IMR-90 (cell line): ENCODE results near the gene MID2. TPM values are rescaled to one million over a fixed set of nuclear protein-coding genes. Genes with fewer than 3 reads are reported as not detected.
A peak's percentile ranks its signal among the peaks of the same experiment; 100 is the strongest.

Source experiments
- ATAC-seq: fragments of 200-7000 bp; cut with Tn5 transposase; 2 replicates; pipeline ENCODE4 v1.9.1; 2020; ENCODE audit warnings: low read depth, mild to moderate bottlenecking, moderate library complexity
- BruUV-seq: library from RNA; stranded (reverse); fragments of 400-500 nt; replicated peaks from 2 replicates; lab custom pipeline; 2021; lab: Mats Ljungman, UMichigan
- CTCF ChIA-PET: fragments of 300-600 bp; formaldehyde crosslinking; extraction: SDS; loops from one replicate; lab custom pipeline; 2021; ENCODE audit warnings: antibody characterized with exemption; lab: Yijun Ruan, JAX
- POLR2A ChIA-PET: fragments of 300-600 bp; sonication (Branson Sonifier 250); formaldehyde crosslinking; loops from one replicate; lab custom pipeline; 2022; ENCODE audit warnings: antibody characterized with exemption; ENCODE audit not compliant: unreplicated experiment; lab: Charles Lee
- DNase-seq: peaks from one replicate; pipeline ENCODE4 v3.0.0; 2013
- H2AFZ ChIP-seq: replicated peaks from 2 replicates; pipeline ENCODE3; 2013; ENCODE audit warnings: low read length, mild to moderate bottlenecking; ENCODE audit not compliant: poor library complexity
- H2AK5ac ChIP-seq: 2 replicates; pipeline ENCODE4 v1.6.1; 2013; ENCODE audit warnings: low read depth, low read length, inconsistent platforms
- H2AK9ac ChIP-seq: replicated peaks from 2 replicates; pipeline ENCODE3; 2013; ENCODE audit warnings: mild to moderate bottlenecking, low read depth, low read length, moderate library complexity; ENCODE audit not compliant: poor library complexity
- H2BK120ac ChIP-seq: 2 replicates; pipeline ENCODE4 v1.6.1; 2013; ENCODE audit warnings: low read depth, low read length, inconsistent platforms
- H2BK15ac ChIP-seq: 3 replicates; pipeline ENCODE4 v1.6.1; 2013; ENCODE audit warnings: low read depth, low read length, inconsistent platforms
- H2BK20ac ChIP-seq: 2 replicates; pipeline ENCODE4 v1.6.1; 2013; ENCODE audit warnings: low read depth, mild to moderate bottlenecking, inconsistent platforms, low read length, moderate library complexity
- H2BK5ac ChIP-seq: 2 replicates; pipeline ENCODE4 v1.6.1; 2013; ENCODE audit warnings: mild to moderate bottlenecking, low read depth, low read length, inconsistent platforms; ENCODE audit not compliant: poor library complexity, severe bottlenecking
- H3K14ac ChIP-seq: replicated peaks from 2 replicates; pipeline ENCODE4 v1.6.1; 2013; ENCODE audit warnings: low read depth, low read length, inconsistent platforms
- H3K18ac ChIP-seq: 2 replicates; pipeline ENCODE4 v1.6.1; 2013; ENCODE audit warnings: low read depth, low read length, control low read depth
- H3K23ac ChIP-seq: 2 replicates; pipeline ENCODE4 v1.6.1; 2013; ENCODE audit warnings: low read depth, low read length, inconsistent platforms
- H3K27ac ChIP-seq: 2 replicates; pipeline ENCODE4 v1.5.1; 2013; ENCODE audit warnings: mild to moderate bottlenecking, control low read depth, low read length; ENCODE audit not compliant: insufficient read depth
- H3K27me3 ChIP-seq: 2 replicates; pipeline ENCODE4 v1.6.1; 2013; ENCODE audit warnings: low read length; ENCODE audit not compliant: control insufficient read depth, insufficient read depth
- H3K36me3 ChIP-seq: 2 replicates; pipeline ENCODE4 v1.6.1; 2013; ENCODE audit warnings: low read length, mixed read lengths; ENCODE audit not compliant: control insufficient read depth, insufficient read depth
- H3K4ac ChIP-seq: 2 replicates; pipeline ENCODE4 v1.6.1; 2013; ENCODE audit warnings: low read depth, low read length, inconsistent platforms
- H3K4me1 ChIP-seq: 2 replicates; pipeline ENCODE4 v1.6.1; 2013; ENCODE audit warnings: low read length, mixed read lengths; ENCODE audit not compliant: control insufficient read depth, insufficient read depth
- H3K4me2 ChIP-seq: 2 replicates; pipeline ENCODE4 v1.6.1; 2013; ENCODE audit warnings: low read depth, mild to moderate bottlenecking, control low read depth, low read length, moderate library complexity
- H3K4me3 ChIP-seq: 2 replicates; pipeline ENCODE4 v1.5.1; 2013; ENCODE audit warnings: low read depth, mild to moderate bottlenecking, control low read depth, low read length, moderate library complexity; ENCODE audit not compliant: insufficient read depth
- H3K56ac ChIP-seq: 2 replicates; pipeline ENCODE4 v1.6.1; 2013; ENCODE audit warnings: low read length, inconsistent platforms; ENCODE audit not compliant: insufficient read depth; ENCODE audit errors: extremely low read depth
- H3K79me1 ChIP-seq, 2 experiments: 2 replicates each; pipeline ENCODE4 v1.6.1; 2013; ENCODE audit warnings: low read length in 2 of 2, inconsistent platforms in 1 of 2, low read depth in 1 of 2
- H3K9ac ChIP-seq: 2 replicates; pipeline ENCODE4 v1.6.1; 2013; ENCODE audit warnings: low read depth, low read length, control low read depth
- H3K9me1 ChIP-seq: 2 replicates; pipeline ENCODE4 v1.6.1; 2013; ENCODE audit warnings: low read length, inconsistent platforms; ENCODE audit not compliant: insufficient read depth
- H3K9me3 ChIP-seq: 2 replicates; pipeline ENCODE4 v1.6.1; 2013; ENCODE audit warnings: low read length; ENCODE audit not compliant: control insufficient read depth, insufficient read depth
- H4K20me1 ChIP-seq: 2 replicates; pipeline ENCODE4 v1.6.1; 2013; ENCODE audit warnings: low read length, inconsistent platforms; ENCODE audit not compliant: insufficient read depth
- H4K5ac ChIP-seq: 2 replicates; pipeline ENCODE4 v1.6.1; 2013; ENCODE audit warnings: mild to moderate bottlenecking, low read depth, low read length, control low read depth
- H4K8ac ChIP-seq, 2 experiments: 2 replicates each; pipeline ENCODE4 v1.6.1; 2013; ENCODE audit warnings: low read depth in 2 of 2, low read length in 2 of 2, control low read depth in 1 of 2, inconsistent platforms in 1 of 2
- H4K91ac ChIP-seq: 2 replicates; pipeline ENCODE4 v1.6.1; 2013; ENCODE audit warnings: low read depth, low read length, inconsistent platforms; ENCODE audit not compliant: insufficient read depth
- CEBPB ChIP-seq: IDR thresholded peaks from 2 replicates; pipeline ENCODE4 v1.6.1; 2012; ENCODE audit warnings: low read depth, low read length, improper control_type of control experiment
- CTCF ChIP-seq: conservative IDR thresholded peaks from 2 replicates; pipeline ENCODE4 v1.5.1; 2012; ENCODE audit warnings: mild to moderate bottlenecking, low read depth, low read length, improper control_type of control experiment
- ELK1 ChIP-seq: fragments of 150-350 bp; IDR thresholded peaks from 2 replicates; pipeline ENCODE4 v1.6.1; 2016; ENCODE audit warnings: low read depth, mild to moderate bottlenecking, low read length, moderate library complexity, borderline replicate concordance
- NFE2L2 ChIP-seq: fragments of 150-350 bp; IDR thresholded peaks from 2 replicates; pipeline ENCODE4 v1.6.1; 2016; ENCODE audit warnings: low read depth, mild to moderate bottlenecking, low read length
- POLR2A ChIP-seq: IDR thresholded peaks from 2 replicates; pipeline ENCODE4 v1.6.1; 2012; ENCODE audit warnings: mild to moderate bottlenecking, low read depth, low read length
- WGBS, 2 experiments: methylation state at CpG; one replicate each; pipeline versions ENCODE4 v1.1.5 to v1.1.7; 2013; ENCODE audit warnings: missing lambda C conversion rate in 2 of 2; ENCODE audit not compliant: insufficient read length in 1 of 2; ENCODE audit errors: extremely low coverage in 2 of 2; 5-methylcytosine and 5-hydroxymethylcytosine counted together
- dilution Hi-C: fragments of 300-500 bp; cut with HindIII; formaldehyde crosslinking; loops from one replicate; pipeline ENCODE4 v1.14.3; 2018; ENCODE audit warnings: low sequenced_read_pairs; ENCODE audit not compliant: unreplicated experiment
- in situ Hi-C: fragments of 300-500 bp; cut with MboI; formaldehyde crosslinking; loops from 3 replicates; pipeline ENCODE4 v1.14.3; 2019; ENCODE audit warnings: low sequenced_read_pairs, inconsistent platforms, mixed read lengths
- intact Hi-C: fragments of 100-400 bp; cut with micrococcal nuclease; formaldehyde crosslinking; loops from 2 replicates; pipeline ENCODE4 v1.10.0; 2022
- polyA plus RNA-seq, 3 experiments: library from polyadenylated mRNA; depleted of rRNA; stranded (reverse); fragments of >200 nt; gene quantifications; 2 replicates each; pipeline ENCODE4 v1.2.3, GENCODE V29; 2012; ENCODE audit warnings: low replicate concordance in 1 of 3
- total RNA-seq: library from RNA; depleted of rRNA; stranded (reverse); fragments of >200 nt; gene quantifications from 2 replicates; pipeline ENCODE4 v1.2.3, GENCODE V29; 2012

The MID2 gene
- total and polyA plus RNA-seq, 2 of the 4 experiments (the other 2 are of a cell fraction), result 1.1 to 4.7 TPM

- intact Hi-C loops (no loop called here), dilution Hi-C loops (no loop called here), in situ Hi-C loops (no loop called here)
- no peaks in the 10 kb centered on the region for H4K20me1 ChIP-seq
- no peak overlapping the region for H3K56ac ChIP-seq
- WGBS, 2 experiments, result no CpG with 5 or more reads among the region's 5 CpGs
- ChIA-PET CTCF (no interaction called here), POLR2A (no interaction called here)
- no TSS peak for BruUV-seq
- H3K79me1 ChIP-seq, result no peaks in the 10 kb centered on the region
- H3K18ac ChIP-seq, result no peak overlapping the region
- DNase-seq (no peak), ATAC-seq (no peak)
- H3K23ac ChIP-seq, result no peak overlapping the region
- no peak overlapping the region for H2BK20ac ChIP-seq
- peaks cover 4% of the 10 kb centered on the region for H3K27me3 ChIP-seq
- H3K4me2 ChIP-seq, result no peak overlapping the region
- H2AFZ ChIP-seq, result no peak overlapping the region
- H3K36me3 ChIP-seq, result no peaks in the 10 kb centered on the region
- H3K4me3 ChIP-seq, result no peak overlapping the region
- H2BK5ac ChIP-seq, result no peak overlapping the region
- no peak overlapping the region for H2BK120ac ChIP-seq
- no peak overlapping the region for H2AK5ac ChIP-seq
- no peak overlapping the region for H3K9ac ChIP-seq
- H3K27ac ChIP-seq, result no peak overlapping the region
- H3K9me1 ChIP-seq, result no peaks in the 10 kb centered on the region
- H3K4ac ChIP-seq, result no peak overlapping the region
- H4K5ac ChIP-seq, result no peak overlapping the region
- no peak overlapping the region for H2AK9ac ChIP-seq
- no peaks in the 10 kb centered on the region for H3K9me3 ChIP-seq
- no peak overlapping the region for H4K91ac ChIP-seq
- no peak overlapping the region for H2BK15ac ChIP-seq
- H3K14ac ChIP-seq, result no peak overlapping the region
- no peaks in the 10 kb centered on the region for H3K4me1 ChIP-seq
- no peak overlapping the region for H4K8ac ChIP-seq
- TF ChIP-seq ELK1, result no peak
- TF ChIP-seq CEBPB, result peak; percentile 63
- no peak for TF ChIP-seq CTCF
- no peak for TF ChIP-seq POLR2A
- TF ChIP-seq NFE2L2, result no peak
These were observed 24.2 kb downstream of the MID2 start for GRCh38 chrX:107849747-107850421.
